ENCODE data around the gene ITLN1.

Gene ITLN1

GRCh38 chr1:160859166-160859565 is 25.8 kb downstream of the ITLN1 start:
- no peak for DNase-seq (ENCODE audit: extremely low read depth in 1 of 2, low read depth in 1 of 2)

DNA sequence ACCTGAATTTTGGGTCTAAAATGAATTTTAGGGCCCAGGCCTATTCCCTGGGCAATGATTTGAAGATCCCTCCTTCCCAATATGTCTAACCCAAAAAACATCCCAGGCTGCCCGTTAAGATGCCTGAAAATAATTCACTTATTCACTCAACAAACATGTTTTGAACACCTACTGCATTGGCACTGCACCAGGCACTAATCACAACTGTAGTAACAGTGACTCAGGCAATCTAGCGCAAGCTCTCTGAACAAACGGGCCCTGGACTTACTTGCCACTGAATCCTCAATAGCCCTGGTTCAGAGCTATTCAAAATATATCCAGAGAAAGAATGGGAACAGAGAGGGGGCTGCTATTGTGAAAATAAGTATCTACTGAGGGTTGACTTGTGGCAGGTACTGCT is 26.5 kb downstream of the ITLN1 start:
- no peak for DNase-seq (ENCODE audit: extremely low read depth in 1 of 2, low read depth in 1 of 2)

GRCh38 chr1:160858097-160858496 is 26.9 kb downstream of the ITLN1 start:
- DNase-seq (ENCODE audit: extremely low read depth in 1 of 2, low read depth in 1 of 2): no peak

DNA sequence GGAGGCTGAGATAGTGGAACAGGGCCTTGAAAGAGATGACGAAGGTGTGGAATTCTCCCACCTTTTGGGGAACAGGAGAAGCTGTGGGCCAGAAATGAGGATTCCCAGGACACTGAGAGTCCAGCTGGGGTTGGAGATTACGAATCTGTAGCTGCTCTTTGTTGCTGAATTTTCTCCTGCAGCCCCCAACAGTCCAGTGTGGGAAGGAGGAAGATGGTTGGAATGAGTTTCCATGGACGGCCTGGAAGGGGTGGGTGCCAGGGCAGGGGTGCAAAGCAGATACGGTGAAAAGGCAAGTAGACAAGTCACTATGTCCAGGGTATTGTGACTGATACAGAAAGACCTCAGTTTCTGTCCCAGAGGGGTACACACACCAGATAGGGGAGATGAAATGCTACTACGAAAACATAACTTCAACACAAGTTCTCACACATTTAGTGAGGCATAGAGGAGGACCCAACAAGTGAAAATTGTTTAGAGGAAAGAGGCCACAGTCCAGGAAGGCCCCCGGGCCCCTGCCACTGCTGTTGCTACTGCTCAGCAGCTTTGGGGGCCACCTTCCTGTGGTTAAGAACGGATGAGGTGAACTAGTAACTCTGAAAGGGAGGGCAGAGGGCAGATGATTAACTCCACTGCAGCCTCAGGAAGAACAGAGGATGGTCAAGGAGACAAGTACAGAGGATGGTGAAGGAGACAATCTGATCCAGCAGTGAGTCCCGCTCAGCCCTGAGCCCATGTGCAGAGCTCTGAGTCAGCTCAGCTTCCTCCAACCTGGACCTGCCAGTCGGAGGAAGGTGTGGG is 29.6 kb downstream of the ITLN1 start:
- no peak for DNase-seq (ENCODE audit: extremely low read depth in 1 of 2, low read depth in 1 of 2)

- no peak for DNase-seq (ENCODE audit: extremely low read depth in 1 of 2, low read depth in 1 of 2)
These were observed 31.2 kb downstream of the ITLN1 start for GRCh38 chr1:160853754-160854153.

- DNase-seq (ENCODE audit: extremely low read depth in 1 of 2, low read depth in 1 of 2): no peak
These were observed 32.0 kb downstream of the ITLN1 start for GRCh38 chr1:160853014-160853413.

- no peak for DNase-seq (ENCODE audit: extremely low read depth in 1 of 2, low read depth in 1 of 2)
These were observed 34.0 kb downstream of the ITLN1 start for GRCh38 chr1:160850993-160851392.

GRCh38 chr1:160850541-160850940 is 34.4 kb downstream of the ITLN1 start:
- DNase-seq (ENCODE audit: extremely low read depth in 1 of 2, low read depth in 1 of 2): no peak

GRCh38 chr1:160846281-160846680 is 38.7 kb downstream of the ITLN1 start:
- DNase-seq (ENCODE audit: extremely low read depth in 1 of 2, low read depth in 1 of 2): no peak

DNA sequence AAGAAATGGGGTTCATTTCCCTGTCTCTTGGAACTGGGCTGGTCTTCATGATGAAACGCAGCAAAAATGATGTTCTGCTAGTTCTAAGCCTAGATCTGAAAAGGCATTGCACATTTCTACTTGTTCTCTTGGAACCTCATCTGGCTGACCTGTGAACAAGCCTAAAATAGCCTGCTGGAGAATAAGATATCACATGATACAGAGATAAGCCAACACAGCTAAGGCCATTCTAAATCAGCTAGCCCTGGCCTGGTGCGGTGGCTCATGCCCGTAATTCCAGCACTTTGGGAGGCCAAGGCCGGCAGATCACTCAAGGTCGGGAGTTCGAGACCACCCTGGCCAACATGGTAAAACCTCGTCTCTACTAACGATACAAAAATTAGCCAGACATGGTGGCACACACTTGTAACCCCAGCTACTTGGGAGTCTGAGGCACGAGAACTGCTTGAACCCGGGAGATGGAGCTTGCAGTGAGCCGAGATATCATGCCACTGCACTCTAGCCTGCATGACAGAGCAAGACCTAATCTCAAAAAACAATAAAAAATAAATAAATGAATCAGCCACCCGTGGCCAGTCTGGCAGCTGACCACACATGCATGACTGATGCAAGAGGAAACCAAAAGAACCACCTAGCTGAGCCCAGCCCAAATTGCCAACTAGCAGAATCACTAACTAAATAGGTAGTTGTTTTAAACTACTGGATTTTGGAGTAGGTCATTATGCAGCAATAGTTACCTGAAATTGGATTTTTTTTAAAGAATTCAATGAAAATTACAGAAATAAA is 40.3 kb downstream of the ITLN1 start:
- DNase-seq (ENCODE audit: extremely low read depth in 1 of 2, low read depth in 1 of 2): no peak

DNA sequence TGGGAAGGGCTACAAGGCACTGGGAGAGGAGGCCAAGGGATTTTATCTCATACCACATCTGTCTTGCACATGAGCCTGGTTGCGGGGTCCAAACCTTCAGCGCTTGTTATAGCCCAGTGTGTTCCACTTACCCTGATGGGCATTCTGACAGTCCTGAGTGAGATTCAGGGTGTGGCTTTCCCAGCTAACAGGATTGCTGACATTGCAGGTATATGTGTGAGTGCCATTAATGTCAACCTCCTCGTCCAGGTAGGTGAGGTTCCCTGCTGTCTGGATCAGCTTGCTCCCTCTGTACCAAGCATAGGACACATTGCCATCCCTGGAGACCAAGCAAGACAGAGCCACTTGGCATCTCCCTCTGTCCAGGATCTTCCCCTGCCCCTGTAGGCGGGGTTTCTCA is 43.9 kb downstream of the ITLN1 start:
- DNase-seq (ENCODE audit: extremely low read depth in 1 of 2, low read depth in 1 of 2): no peak

DNA sequence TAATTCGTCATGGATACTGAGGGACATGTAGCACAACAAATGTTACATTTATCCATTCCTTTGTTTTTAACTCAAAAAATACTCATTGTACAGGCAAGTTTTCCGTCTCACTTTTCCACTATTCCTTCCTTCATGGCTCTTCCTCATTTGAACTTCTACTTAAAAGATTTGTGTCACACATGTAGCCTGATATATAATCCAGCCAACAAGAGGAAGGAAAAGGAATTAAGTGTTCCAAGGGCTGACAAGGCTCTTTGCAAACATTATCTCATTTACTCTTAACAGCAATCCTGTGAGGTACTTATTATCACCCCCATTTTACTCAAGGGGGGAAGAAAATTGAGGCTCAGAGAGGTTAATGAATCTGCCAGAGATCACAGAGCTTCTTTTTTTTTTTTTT is 45.2 kb downstream of the ITLN1 start:
- no peak for DNase-seq (ENCODE audit: extremely low read depth in 1 of 2, low read depth in 1 of 2)

- DNase-seq (ENCODE audit: extremely low read depth in 1 of 2, low read depth in 1 of 2): no peak
These were observed 46.1 kb downstream of the ITLN1 start for GRCh38 chr1:160838888-160839287.

DNA sequence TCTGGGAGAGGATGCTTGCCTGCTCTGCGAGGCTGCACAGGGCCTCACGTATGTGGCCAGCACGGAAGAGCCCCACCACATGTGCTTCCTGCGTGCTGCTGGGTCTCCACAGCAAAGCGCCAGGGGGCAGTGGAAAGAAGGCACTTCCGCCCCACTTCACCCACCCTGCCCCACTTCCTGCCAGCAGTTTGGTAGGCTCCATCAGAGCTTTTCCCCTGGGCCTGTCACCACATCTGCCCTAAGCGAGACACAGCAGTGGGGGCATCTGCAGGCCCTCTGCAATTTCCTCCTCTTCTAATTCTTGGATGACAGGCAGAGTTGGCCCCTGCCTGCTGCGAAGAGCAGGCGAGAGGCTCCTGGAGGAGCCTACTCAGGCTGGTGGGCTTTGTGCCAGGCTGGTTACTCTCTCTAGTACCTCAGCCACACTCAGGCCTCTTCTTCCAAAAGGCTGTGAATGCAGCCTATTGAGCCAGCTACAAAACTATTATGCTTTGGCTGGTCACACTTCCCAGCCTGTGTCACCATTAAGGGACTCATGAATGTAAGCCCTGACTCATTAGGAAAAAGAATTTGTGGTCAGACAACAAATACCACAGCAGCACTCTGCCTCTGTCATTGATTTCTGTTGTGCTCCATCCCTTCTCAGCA is 47.3 kb downstream of the ITLN1 start:
- DNase-seq (ENCODE audit: extremely low read depth in 1 of 2, low read depth in 1 of 2): peak; percentile 65 to 66

GRCh38 chr1:160836981-160837557 is 47.9 kb downstream of the ITLN1 start:
- DNase-seq (ENCODE audit: extremely low read depth in 1 of 2, low read depth in 1 of 2): no peak

GRCh38 chr1:160836561-160836960 is 48.4 kb downstream of the ITLN1 start:
- DNase-seq (ENCODE audit: extremely low read depth in 1 of 2, low read depth in 1 of 2): no peak

DNA sequence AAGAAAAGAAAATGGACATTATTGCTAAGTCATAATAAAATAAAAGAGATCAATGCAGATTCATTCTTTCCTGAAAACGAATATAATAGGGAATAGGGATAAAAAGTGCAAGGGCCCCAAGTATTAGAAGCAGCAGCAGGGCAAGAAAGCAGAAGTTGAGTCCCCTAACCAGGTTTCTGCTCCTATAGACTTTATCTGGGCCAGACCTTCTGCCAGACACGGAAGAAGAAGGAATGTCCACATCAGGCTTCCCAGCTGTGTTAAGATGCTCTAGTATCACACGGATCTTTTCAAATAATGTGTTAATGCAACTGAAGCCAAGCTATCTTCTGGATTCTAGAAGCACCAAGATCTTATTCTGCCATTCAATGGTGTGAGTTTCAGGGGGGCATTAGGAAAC is 49.2 kb downstream of the ITLN1 start:
- no peak for DNase-seq (ENCODE audit: extremely low read depth in 1 of 2, low read depth in 1 of 2)

DNA sequence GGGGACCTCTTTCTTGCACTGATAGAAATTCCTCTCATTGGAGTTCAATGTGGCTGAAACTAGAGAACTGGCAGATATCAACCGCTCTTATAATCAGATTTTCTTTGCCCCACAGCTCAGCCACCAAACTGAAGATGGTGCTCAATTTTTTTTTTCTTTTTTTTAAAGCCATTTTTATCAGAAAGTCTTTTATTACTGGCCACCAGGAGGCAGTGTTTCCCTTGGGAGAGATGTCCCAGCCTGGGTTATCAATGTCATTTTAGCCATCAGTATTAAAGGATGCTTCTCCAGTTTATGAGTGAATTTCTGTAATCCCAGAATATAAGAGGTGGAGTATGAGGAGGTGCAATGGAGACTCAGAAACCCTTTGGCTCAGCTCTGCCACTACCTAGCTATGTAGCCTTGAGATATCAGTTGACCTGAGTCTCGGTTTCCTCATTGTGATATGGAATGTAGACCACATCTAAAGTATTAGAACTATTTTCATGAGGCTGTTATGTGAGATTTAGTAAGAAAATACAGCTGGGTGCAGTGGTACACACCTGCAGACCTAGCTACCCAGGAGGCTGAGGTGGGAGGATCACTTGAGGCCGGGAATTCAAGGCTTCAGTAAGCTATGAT is 49.9 kb downstream of the ITLN1 start:
- peak in 1 of 2 donors; percentile 20 for DNase-seq (ENCODE audit: extremely low read depth in 1 of 2, low read depth in 1 of 2)

DNA sequence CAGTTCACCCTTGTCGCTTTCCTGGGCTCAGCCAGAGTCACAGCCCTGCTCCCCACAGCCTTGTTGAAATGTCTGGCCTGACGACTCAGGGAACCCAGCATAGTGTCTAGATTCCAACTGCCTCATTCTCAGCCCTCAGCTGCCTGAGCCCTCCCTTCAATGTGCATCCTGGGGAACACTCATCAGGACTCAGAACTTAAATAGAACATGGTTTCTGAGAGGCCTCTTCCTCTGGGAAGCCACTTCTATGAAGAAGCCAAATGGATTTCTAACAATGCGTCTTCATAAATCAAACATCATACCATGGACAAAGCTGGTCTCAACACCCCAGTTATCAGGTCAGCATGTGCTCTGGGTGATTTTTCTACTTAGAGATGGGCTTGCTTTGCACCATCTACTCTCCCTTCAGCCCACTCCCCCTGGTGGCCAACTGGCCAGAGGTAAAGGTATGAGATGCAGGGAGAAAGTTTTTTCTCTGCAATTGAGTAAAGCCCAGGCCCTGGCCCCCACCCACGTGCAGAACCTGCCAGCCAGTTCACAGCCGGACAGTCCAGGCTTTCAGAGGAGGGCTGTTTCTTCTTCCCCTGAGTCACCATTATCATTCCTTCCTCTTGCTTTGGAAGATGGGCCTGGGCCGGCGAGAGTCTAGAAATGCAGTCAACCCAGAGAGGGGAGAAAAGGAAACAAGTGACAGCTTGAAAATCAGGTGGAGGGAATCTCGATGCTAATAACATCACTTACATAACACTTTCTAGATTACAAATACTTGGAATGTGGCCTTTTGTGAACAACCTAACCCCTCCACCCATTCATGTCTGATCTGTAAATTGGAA is 54.4 kb downstream of the ITLN1 start:
- peak; percentile 45 to 72 for DNase-seq (ENCODE audit: extremely low read depth in 1 of 2, low read depth in 1 of 2)

GRCh38 chr1:160829766-160830165 is 55.2 kb downstream of the ITLN1 start:
- DNase-seq (ENCODE audit: extremely low read depth in 1 of 2, low read depth in 1 of 2): no peak

Data from activated CD8-positive, alpha-beta memory T cell treated with anti-CD3 and anti-CD28 coated beads for 1 hour (primary cell).